ENCODE data around the gene LTO1.
"Not testable (repeated sequence)": the region's sequence is repeated elsewhere in the genome, so short reads cannot be mapped to it uniquely, and the experiment has no call there.

LTO1 gene

GRCh38 chr11:69630017-69630416 is 45.1 kb downstream of the LTO1 start:
- DNase-seq, result no peak

- no peak for DNase-seq
These were observed 47.6 kb downstream of the LTO1 start for GRCh38 chr11:69627551-69627950.

GRCh38 chr11:69625476-69625875 is 49.7 kb downstream of the LTO1 start:
- DNase-seq, result no peak

GRCh38 chr11:69624293-69624692 is 50.9 kb downstream of the LTO1 start:
- no peak for DNase-seq

GRCh38 chr11:69622097-69622681 is 53.0 kb downstream of the LTO1 start:
- DNase-seq, result not testable (repeated sequence)

GRCh38 chr11:69620683-69621290 is 54.4 kb downstream of the LTO1 start:
- no peak for DNase-seq

GRCh38 chr11:69618237-69618636 is 56.9 kb downstream of the LTO1 start:
- DNase-seq, result no peak

- no peak for DNase-seq
These were observed 57.5 kb downstream of the LTO1 start for GRCh38 chr11:69617682-69618081.

GRCh38 chr11:69617220-69617619 is 57.9 kb downstream of the LTO1 start:
- no peak for DNase-seq
